CD14-positive monocyte (primary cell): Measurements from ENCODE around the gene CHST11. TPM values are rescaled to one million over a fixed set of nuclear protein-coding genes. Genes with fewer than 3 reads are reported as not detected.

Source experiments
- DNase-seq, 3 donors: peaks; one replicate each; pipeline ENCODE4 v3.0.0-alpha.2; 2011 to 2022
- H2AFZ ChIP-seq: 2 replicates; pipeline ENCODE4 v1.6.0; 2012; ENCODE audit warnings: mild to moderate bottlenecking, low read depth, low read length, inconsistent platforms; ENCODE audit not compliant: insufficient read depth, poor library complexity, severe bottlenecking
- H3K27ac ChIP-seq, 2 donors: 1 replicate in 1 of 2; 2 replicates in 1 of 2; pipeline ENCODE4 v1.5.1; 2012 to 2013; ENCODE audit warnings: low read length in 2 of 2, control low read depth in 1 of 2, inconsistent platforms in 1 of 2, low read depth in 1 of 2, mild to moderate bottlenecking in 1 of 2
- H3K27me3 ChIP-seq, 2 donors: one replicate each; pipeline versions ENCODE4 v1.6.0 to v1.6.1; 2011 to 2013; ENCODE audit warnings: low read length in 2 of 2; ENCODE audit not compliant: control insufficient read depth in 2 of 2, insufficient read depth in 2 of 2
- H3K36me3 ChIP-seq, 2 donors: replicated peaks in 1 of 2; 1 replicate in 1 of 2; 2 replicates in 1 of 2; pipeline versions ENCODE4 v1.5.1 to v1.6.1; 2012 to 2013; ENCODE audit warnings: low read length in 2 of 2, control low read depth in 1 of 2, inconsistent platforms in 1 of 2, mild to moderate bottlenecking in 1 of 2; ENCODE audit not compliant: insufficient read depth in 2 of 2, control insufficient read depth in 1 of 2
- H3K4me1 ChIP-seq, 2 donors: 1 replicate in 1 of 2; 2 replicates in 1 of 2; pipeline versions ENCODE4 v1.5.1 to v1.6.1; 2012 to 2013; ENCODE audit warnings: low read length in 2 of 2, control low read depth in 1 of 2, inconsistent platforms in 1 of 2, mild to moderate bottlenecking in 1 of 2, moderate library complexity in 1 of 2; ENCODE audit not compliant: insufficient read depth in 2 of 2, control insufficient read depth in 1 of 2
- H3K4me2 ChIP-seq: replicated peaks from 2 replicates; pipeline ENCODE3; 2012; ENCODE audit warnings: low read length, moderate library complexity, mild to moderate bottlenecking; ENCODE audit not compliant: poor library complexity, severe bottlenecking; ENCODE audit errors: extremely low read depth
- H3K4me3 ChIP-seq, 3 experiments: fragments of 200-600 bp in 1 of 3; sonication (generic) in 1 of 3; replicated peaks in 1 of 3; 1 replicate in 2 of 3; 2 replicates in 1 of 3; pipeline ENCODE4 v1.5.1; 2011 to 2013; ENCODE audit warnings: low read length in 3 of 3, mild to moderate bottlenecking in 3 of 3, control low read depth in 2 of 3, low read depth in 2 of 3, inconsistent platforms in 1 of 3, moderate library complexity in 1 of 3
- H3K79me2 ChIP-seq: 2 replicates; pipeline ENCODE4 v1.6.0; 2012; ENCODE audit warnings: mild to moderate bottlenecking, control low read depth, inconsistent platforms, low read length, moderate library complexity; ENCODE audit not compliant: insufficient read depth
- H3K9ac ChIP-seq: 2 replicates; pipeline ENCODE4 v1.6.0; 2017; ENCODE audit warnings: low read length, mild to moderate bottlenecking; ENCODE audit not compliant: insufficient read depth, poor library complexity, severe bottlenecking
- H3K9me3 ChIP-seq, 2 donors: replicated peaks in 1 of 2; 1 replicate in 1 of 2; 2 replicates in 1 of 2; pipeline versions ENCODE4 v1.5.1 to v1.6.1; 2012 to 2013; ENCODE audit warnings: low read length in 2 of 2, control low read depth in 1 of 2; ENCODE audit not compliant: control insufficient read depth in 1 of 2, insufficient read depth in 1 of 2
- H4K20me1 ChIP-seq: 2 replicates; pipeline ENCODE4 v1.6.0; 2012; ENCODE audit warnings: mild to moderate bottlenecking, low read length, control low read depth, moderate library complexity; ENCODE audit not compliant: insufficient read depth
- H3K27ac Mint-ChIP-seq, 7 donors: one replicate each; pipeline ENCODE4 v1.8.0; 2020; ENCODE audit warnings: mild to moderate bottlenecking in 7 of 7, mixed read lengths in 7 of 7, moderate library complexity in 6 of 7, inconsistent platforms in 2 of 7
- H3K27me3 Mint-ChIP-seq, 3 donors: one replicate each; pipeline ENCODE4 v1.8.0; 2021 to 2022; ENCODE audit warnings: low read depth in 3 of 3, mild to moderate bottlenecking in 3 of 3, mixed read lengths in 3 of 3, moderate library complexity in 3 of 3, inconsistent platforms in 1 of 3
- H3K36me3 Mint-ChIP-seq, 2 donors: one replicate each; pipeline ENCODE4 v1.8.0; 2020; ENCODE audit warnings: mixed read lengths in 2 of 2, inconsistent platforms in 1 of 2, mild to moderate bottlenecking in 1 of 2
- H3K4me1 Mint-ChIP-seq: one replicate; pipeline ENCODE4 v1.8.0; 2020; ENCODE audit warnings: mild to moderate bottlenecking, mixed read lengths
- H3K4me3 Mint-ChIP-seq, 2 donors: one replicate each; pipeline ENCODE4 v1.8.0; 2020; ENCODE audit warnings: mild to moderate bottlenecking in 2 of 2, mixed read lengths in 2 of 2, moderate library complexity in 1 of 2
- H3K9me3 Mint-ChIP-seq, 7 donors: one replicate each; pipeline ENCODE4 v1.8.0; 2020 to 2022; ENCODE audit warnings: mixed read lengths in 7 of 7, mild to moderate bottlenecking in 6 of 7, moderate library complexity in 6 of 7, inconsistent platforms in 2 of 7
- CTCF ChIP-seq: fragments of 200-600 bp; IDR thresholded peaks from one replicate; pipeline ENCODE4 v1.8.0; 2022; ENCODE audit warnings: antibody characterized with exemption, mild to moderate bottlenecking
- WGBS: methylation state at CpG from one replicate; pipeline ENCODE4 v1.1.5; 2013; ENCODE audit warnings: missing lambda C conversion rate; ENCODE audit not compliant: insufficient coverage; 5-methylcytosine and 5-hydroxymethylcytosine counted together
- intact Hi-C, 2 donors: fragments of 100-400 bp; cut with micrococcal nuclease; formaldehyde crosslinking; loops; one replicate each; pipeline versions ENCODE4 v1.15.0 to v1.15.1; 2023
- polyA plus RNA-seq, 3 donors: library from polyadenylated mRNA; depleted of rRNA in 1 of 3; unstranded in 2 of 3; stranded (reverse) in 1 of 3; fragments of 300-500 nt in 2 of 3; fragments of >200 nt in 1 of 3; fragmentation: Illumina TruSeq in 2 of 3; gene quantifications; 1 replicate in 2 of 3; 2 replicates in 1 of 3; pipeline ENCODE4 v1.2.3, GENCODE V29; 2012 to 2021

CHST11 gene
- polyA plus RNA-seq, 3 donors = 44.4 to 66.6 (median 48.4) TPM

DNA sequence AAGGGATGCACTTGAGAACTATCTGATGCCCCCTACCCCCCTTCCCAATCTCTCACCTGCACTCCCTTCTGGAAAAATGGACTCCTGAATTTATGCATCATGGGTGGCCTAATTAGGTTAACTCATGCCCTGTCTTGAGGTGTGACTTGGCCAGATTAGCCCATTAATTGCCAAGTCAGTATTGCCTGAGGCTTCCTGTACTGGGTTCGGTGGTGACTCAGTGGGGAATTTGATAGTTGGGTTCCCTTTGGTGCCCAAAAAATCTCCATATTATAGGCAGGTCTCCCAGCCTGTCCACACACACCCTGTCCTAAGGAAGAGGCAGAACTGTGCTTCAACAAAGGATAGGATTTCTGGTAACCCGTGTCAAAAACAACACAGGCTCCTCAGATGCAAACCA is 146.1 kb downstream of the CHST11 start:
- H3K4me1 ChIP-seq = peaks cover 72 to 88% of the 10 kb centered on the region in 2 donors
- peak overlapping the region in 1 of 2 donors; percentile 92 for H3K27ac ChIP-seq

GRCh38 chr12:104603545-104603973 is 146.8 kb downstream of the CHST11 start:
- H3K27ac ChIP-seq = peak overlapping the region; percentile 71 to 92
- H3K27me3 ChIP-seq = no peaks in the 10 kb centered on the region
- peaks cover 0 to 34% of the 10 kb centered on the region in 2 donors for H3K36me3 ChIP-seq
- no CpG with 5 or more reads among the region's 1 CpG for WGBS
- Mint-ChIP-seq H3K4me1 (peaks cover 85% of the 10 kb centered on the region), H3K36me3 (peaks cover 46 to 49% of the 10 kb centered on the region in 2 donors), H3K4me3 (peak overlapping the region; percentile 65 to 71), H3K27ac (peak overlapping the region; percentile 95 to 99 (median 98)), H3K27me3 (peaks cover 0 to 4% (median 0%) of the 10 kb centered on the region in 3 donors), H3K9me3 (peaks cover 0 to 2% (median 0%) of the 10 kb centered on the region in 7 donors)
- H3K4me3 ChIP-seq = peak overlapping the region in 1 of 3 experiments; percentile 39
- H3K9me3 ChIP-seq = no peaks in the 10 kb centered on the region
- DNase-seq = peak; percentile 30 to 70 (median 57)
- H3K4me1 ChIP-seq = peaks cover 66 to 81% of the 10 kb centered on the region in 2 donors
- H3K79me2 ChIP-seq = peaks cover 92% of the 10 kb centered on the region
- TF ChIP-seq CTCF = no peak
- peaks cover 92% of the 10 kb centered on the region for H4K20me1 ChIP-seq
- no peak overlapping the region for H2AFZ ChIP-seq
- intact Hi-C loops = loop anchor here (5.0 to 10.0 kb wide), 3 partner anchors 36 to 71 kb away; no protein-coding TSS in a partner anchor
- H3K9ac ChIP-seq = peak overlapping the region; percentile 63
- H3K4me2 ChIP-seq = peak overlapping the region; percentile 57

More for the DNA sequence above, 146.1 kb downstream of the CHST11 start:
- H3K4me3 ChIP-seq = no peak overlapping the region
- peaks cover 92% of the 10 kb centered on the region for H3K79me2 ChIP-seq
- H3K27me3 ChIP-seq = no peaks in the 10 kb centered on the region
- no peak overlapping the region for H3K9ac ChIP-seq
- no peak for TF ChIP-seq CTCF
- Mint-ChIP-seq H3K9me3 (peaks cover 0 to 2% (median 0%) of the 10 kb centered on the region in 7 donors), H3K4me3 (no peak overlapping the region), H3K27me3 (peaks cover 0 to 4% (median 0%) of the 10 kb centered on the region in 3 donors), H3K27ac (peak overlapping the region; percentile 8 to 99 (median 98)), H3K4me1 (peaks cover 88% of the 10 kb centered on the region), H3K36me3 (peaks cover 41 to 45% of the 10 kb centered on the region in 2 donors)
- H4K20me1 ChIP-seq = peaks cover 94% of the 10 kb centered on the region
- WGBS = no CpG with 5 or more reads among the region's 2 CpGs
- H2AFZ ChIP-seq = no peak overlapping the region
- no peak overlapping the region for H3K4me2 ChIP-seq
- peaks cover 0 to 27% of the 10 kb centered on the region in 2 donors for H3K36me3 ChIP-seq
- DNase-seq = peak; percentile 27 to 78 (median 59)
- no peaks in the 10 kb centered on the region for H3K9me3 ChIP-seq
- intact Hi-C loops = loop anchor here (5.0 to 10.0 kb wide), 3 partner anchors 36 to 72 kb away; no protein-coding TSS in a partner anchor
